GM21576 (cell line): ENCODE data around the gene ICA1L.

Experiments
- ATAC-seq: cut with Tn5 transposase; IDR thresholded peaks from one replicate; pipeline ENCODE4 v1.9.1; 2021; ENCODE audit warnings: mild to moderate bottlenecking, moderate library complexity; ENCODE audit not compliant: unreplicated experiment

The ICA1L gene

DNA sequence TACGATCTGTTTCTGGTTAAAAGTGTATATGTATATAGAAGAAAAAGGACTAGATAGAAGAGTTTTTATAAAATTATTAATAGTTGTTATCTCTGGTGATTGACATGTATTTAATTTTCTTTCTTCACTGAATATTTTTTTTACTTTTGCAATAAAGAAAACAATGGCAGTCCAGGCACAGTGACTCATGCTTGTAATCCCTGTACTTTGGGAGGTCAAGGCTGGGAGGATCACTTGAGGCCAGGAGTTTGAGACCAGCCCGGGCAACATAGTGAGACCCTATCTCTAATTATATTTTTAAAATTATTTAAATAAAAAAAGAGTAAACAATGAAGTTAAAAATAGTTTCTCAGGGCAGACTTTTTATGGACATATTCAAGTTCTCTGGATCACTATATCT is 122.1 kb downstream of the ICA1L start:
- ATAC-seq, result no peak

DNA sequence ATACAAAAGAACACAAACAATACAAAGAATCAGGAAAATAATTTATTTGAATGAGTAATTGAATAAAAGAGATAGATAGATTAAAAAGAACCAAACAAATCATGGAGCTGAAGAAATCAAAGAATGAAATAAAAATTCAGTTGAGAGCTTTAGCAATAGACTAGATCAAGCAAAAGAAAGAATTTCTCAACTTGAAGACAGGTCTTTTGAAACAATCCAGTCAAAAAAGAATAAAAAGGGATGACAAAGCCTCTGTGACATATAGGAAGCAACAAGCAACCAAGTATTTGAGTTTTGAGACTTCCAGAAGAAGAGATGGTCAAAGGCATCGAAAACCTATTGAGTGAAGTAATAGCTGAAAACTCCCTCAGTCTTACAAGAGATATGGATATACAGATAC is 128.0 kb downstream of the ICA1L start:
- ATAC-seq, result no peak

GRCh38 chr2:202736826-202737225 is 134.7 kb downstream of the ICA1L start:
- no peak for ATAC-seq

- ATAC-seq, result no peak
These were observed 145.5 kb downstream of the ICA1L start for GRCh38 chr2:202726070-202726469.

- no peak for ATAC-seq
These were observed 147.8 kb downstream of the ICA1L start for GRCh38 chr2:202723746-202724145.
